Astrocyte of the spinal cord (primary cell): ENCODE data around the gene PRICKLE2.
A peak's percentile ranks its signal among the peaks of the same experiment; 100 is the strongest.

Source experiments
- DNase-seq: peaks from one replicate; pipeline ENCODE4 v3.0.0; 2011; ENCODE audit warnings: low read depth, low spot score
- H3K4me3 ChIP-seq: 2 replicates; pipeline ENCODE4 v1.5.1; 2011; ENCODE audit warnings: low read depth, mild to moderate bottlenecking, low read length, moderate library complexity
- in situ Hi-C: cut with HindIII; loops from 2 replicates; pipeline ENCODE4 v1.10.0; 2017; ENCODE audit warnings: low sequenced_read_pairs
- TF ChIP-seq, protein P1 (sequence below): IDR thresholded peaks from 2 replicates; pipeline ENCODE4 v1.5.1; 2012; ENCODE audit warnings: low read depth, mild to moderate bottlenecking, low read length, inconsistent platforms

Gene PRICKLE2

GRCh38 chr3:64262574-64263114 lies 37.4 kb upstream of the PRICKLE2 start:
- no peak for DNase-seq
- TF ChIP-seq, protein P1, sequence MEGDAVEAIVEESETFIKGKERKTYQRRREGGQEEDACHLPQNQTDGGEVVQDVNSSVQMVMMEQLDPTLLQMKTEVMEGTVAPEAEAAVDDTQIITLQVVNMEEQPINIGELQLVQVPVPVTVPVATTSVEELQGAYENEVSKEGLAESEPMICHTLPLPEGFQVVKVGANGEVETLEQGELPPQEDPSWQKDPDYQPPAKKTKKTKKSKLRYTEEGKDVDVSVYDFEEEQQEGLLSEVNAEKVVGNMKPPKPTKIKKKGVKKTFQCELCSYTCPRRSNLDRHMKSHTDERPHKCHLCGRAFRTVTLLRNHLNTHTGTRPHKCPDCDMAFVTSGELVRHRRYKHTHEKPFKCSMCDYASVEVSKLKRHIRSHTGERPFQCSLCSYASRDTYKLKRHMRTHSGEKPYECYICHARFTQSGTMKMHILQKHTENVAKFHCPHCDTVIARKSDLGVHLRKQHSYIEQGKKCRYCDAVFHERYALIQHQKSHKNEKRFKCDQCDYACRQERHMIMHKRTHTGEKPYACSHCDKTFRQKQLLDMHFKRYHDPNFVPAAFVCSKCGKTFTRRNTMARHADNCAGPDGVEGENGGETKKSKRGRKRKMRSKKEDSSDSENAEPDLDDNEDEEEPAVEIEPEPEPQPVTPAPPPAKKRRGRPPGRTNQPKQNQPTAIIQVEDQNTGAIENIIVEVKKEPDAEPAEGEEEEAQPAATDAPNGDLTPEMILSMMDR, result peak; percentile 2
- in situ Hi-C loops, result no loop called here
- no peak overlapping the region for H3K4me3 ChIP-seq

GRCh38 chr3:64260431-64260830 lies 35.2 kb upstream of the PRICKLE2 start:
- no peak overlapping the region for H3K4me3 ChIP-seq
- in situ Hi-C loops, result no loop called here
- TF ChIP-seq, protein P1, result no peak
- peak; percentile 47 for DNase-seq

GRCh38 chr3:64259636-64260035 lies 34.4 kb upstream of the PRICKLE2 start:
- no peak overlapping the region for H3K4me3 ChIP-seq
- peak; percentile 74 for DNase-seq
- in situ Hi-C loops, result no loop called here
- TF ChIP-seq, protein P1, result no peak

DNA sequence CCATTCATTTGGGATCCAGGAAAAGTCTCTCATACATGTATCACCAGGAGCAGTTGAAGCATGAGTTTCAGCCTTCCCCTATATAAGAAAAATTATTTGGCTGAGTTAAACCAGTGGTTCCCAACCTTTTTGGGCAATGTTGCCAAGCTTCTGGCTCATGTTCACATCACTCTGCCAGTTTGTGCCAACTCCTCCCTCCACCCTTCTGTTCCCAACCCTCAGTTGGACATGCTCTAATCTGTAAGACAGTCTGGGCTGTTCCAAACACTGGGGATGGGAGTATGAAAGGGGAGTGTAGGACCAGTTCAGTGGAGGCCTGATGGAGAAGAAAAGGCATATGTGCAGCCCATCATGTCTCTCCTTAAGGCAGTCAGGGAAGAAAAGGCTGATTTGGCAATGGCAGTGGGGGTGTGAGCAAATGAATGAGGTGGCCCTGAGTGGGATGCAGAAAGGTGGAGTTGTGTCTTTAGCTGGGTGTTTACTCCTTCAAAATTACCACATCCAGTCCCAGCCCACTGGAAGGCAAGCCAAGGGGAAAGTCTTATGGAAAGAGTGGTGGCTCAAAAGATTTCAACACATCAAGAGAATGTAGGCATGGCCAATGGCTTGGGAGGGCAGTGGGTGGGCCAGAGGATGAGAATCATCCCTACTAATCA lies 32.0 kb upstream of the PRICKLE2 start:
- no peak overlapping the region for H3K4me3 ChIP-seq
- in situ Hi-C loops, result no loop called here
- DNase-seq, result no peak
- TF ChIP-seq, protein P1, result no peak

- H3K4me3 ChIP-seq, result no peak overlapping the region
- in situ Hi-C loops, result no loop called here
- TF ChIP-seq, protein P1, result no peak
- DNase-seq, result no peak
Observed at GRCh38 chr3:64255741-64256340, 30.6 kb upstream of the PRICKLE2 start.

- in situ Hi-C loops, result no loop called here
- no peak overlapping the region for H3K4me3 ChIP-seq
- DNase-seq, result no peak
- TF ChIP-seq, protein P1, result no peak
Observed at GRCh38 chr3:64254443-64254842, 29.2 kb upstream of the PRICKLE2 start.
